AG09309 (cell line): ENCODE measurements around the gene PCARE.

Experiments used
- DNase-seq: peaks from one replicate; pipeline ENCODE4 v3.0.0-alpha.2; 2010; ENCODE audit warnings: low read depth
- H3K4me3 ChIP-seq: 2 replicates; pipeline ENCODE4 v1.5.1; 2011; ENCODE audit warnings: mild to moderate bottlenecking, low read depth, low read length, moderate library complexity; ENCODE audit not compliant: control insufficient read depth
- CTCF ChIP-seq: IDR thresholded peaks from 2 replicates; pipeline ENCODE4 v1.5.1; 2011; ENCODE audit warnings: mild to moderate bottlenecking, low read depth, low read length, inconsistent platforms; ENCODE audit not compliant: insufficient read depth, control insufficient read depth; ENCODE audit errors: missing control alignments

Gene PCARE

GRCh38 chr2:29074411-29074810 lies at the start of gene PCARE:
Gene PCARE, minus strand, starts transcription at chr2:29074523. Its CDS starts 262 bp downstream, at chr2:29074261.
- no peak for TF ChIP-seq CTCF
- no peak for DNase-seq
- no peak within 1 kb of the TSS for H3K4me3 ChIP-seq

- DNase-seq: peak; percentile 32
- TF ChIP-seq CTCF: no peak
- H3K4me3 ChIP-seq: no peak overlapping the region
Observed at GRCh38 chr2:29123617-29124349, 49.5 kb upstream of the PCARE start.

GRCh38 chr2:29120846-29121245 lies 46.5 kb upstream of the PCARE start:
- no peak for DNase-seq
- H3K4me3 ChIP-seq: no peak overlapping the region
- TF ChIP-seq CTCF: no peak

GRCh38 chr2:29119211-29119610 lies 44.9 kb upstream of the PCARE start:
- no peak overlapping the region for H3K4me3 ChIP-seq
- DNase-seq: no peak
- TF ChIP-seq CTCF: no peak

- no peak overlapping the region for H3K4me3 ChIP-seq
- TF ChIP-seq CTCF: no peak
Observed at GRCh38 chr2:29117636-29118303, 43.4 kb upstream of the PCARE start.

GRCh38 chr2:29115797-29116781 lies 41.8 kb upstream of the PCARE start:
- peak; percentile 45 for DNase-seq
- TF ChIP-seq CTCF: no peak
- H3K4me3 ChIP-seq: peak overlapping the region; percentile 54

More at GRCh38 chr2:29117636-29118303, 43.4 kb upstream of the PCARE start:
- DNase-seq: no peak
